B cell (primary cell): Measurements from ENCODE around the gene SLC51B. TPM values are rescaled to one million over a fixed set of nuclear protein-coding genes. Genes with fewer than 3 reads are reported as not detected.

Experiments used
- ATAC-seq: fragments of 200-7000 bp; cut with Tn5 transposase; one replicate; pipeline ENCODE4 v1.10.0; 2021; ENCODE audit warnings: low read depth, mild to moderate bottlenecking, moderate number of reproducible peaks, moderate library complexity
- CTCF ChIA-PET: fragments of 350-600 bp; sonication (Branson Sonifier 250); formaldehyde crosslinking; loops from one replicate; lab custom pipeline; 2021; ENCODE audit warnings: antibody characterized with exemption, inconsistent platforms; lab: Charles Lee
- POLR2A ChIA-PET: fragments of 350-600 bp; sonication (Branson Sonifier 250); formaldehyde crosslinking; loops from one replicate; lab custom pipeline; 2021; ENCODE audit warnings: antibody characterized with exemption; lab: Charles Lee
- DNase-seq: peaks from one replicate; pipeline ENCODE4 v3.0.0; 2013
- H2AFZ ChIP-seq: 2 replicates; pipeline ENCODE4 v1.6.1; 2012; ENCODE audit warnings: mild to moderate bottlenecking, low read depth, low read length; ENCODE audit not compliant: insufficient read depth, poor library complexity, severe bottlenecking
- H3K27ac ChIP-seq, 2 donors: 1 replicate in 1 of 2; 2 replicates in 1 of 2; pipeline ENCODE4 v1.5.1; 2012 to 2013; ENCODE audit warnings: low read length in 2 of 2, mild to moderate bottlenecking in 2 of 2, moderate library complexity in 1 of 2
- H3K27me3 ChIP-seq, 4 experiments: fragments of 200-600 bp in 1 of 4; sonication (generic) in 1 of 4; replicated peaks in 1 of 4; 1 replicate in 2 of 4; 2 replicates in 2 of 4; pipeline versions ENCODE4 v1.6.1 to v1.7.0; 2013 to 2016; ENCODE audit warnings: low read length in 3 of 4, mild to moderate bottlenecking in 2 of 4, mixed read lengths in 1 of 4, moderate library complexity in 1 of 4; ENCODE audit not compliant: insufficient read depth in 4 of 4, control insufficient read depth in 3 of 4; ENCODE audit errors: control extremely low read depth in 1 of 4
- H3K36me3 ChIP-seq, 2 experiments: replicated peaks in 1 of 2; 1 replicate in 1 of 2; 2 replicates in 1 of 2; pipeline versions ENCODE4 v1.6.1 to v1.7.1; 2013; ENCODE audit warnings: low read length in 1 of 2; ENCODE audit not compliant: insufficient read depth in 2 of 2, control insufficient read depth in 1 of 2; ENCODE audit errors: control extremely low read depth in 1 of 2, extremely low read depth in 1 of 2
- H3K4me1 ChIP-seq, 2 donors: fragments of 200-600 bp in 1 of 2; sonication (generic) in 1 of 2; 1 replicate in 1 of 2; 2 replicates in 1 of 2; pipeline versions ENCODE4 v1.5.1 to v1.6.1; 2013 to 2017; ENCODE audit warnings: low read length in 2 of 2; ENCODE audit not compliant: control insufficient read depth in 2 of 2, insufficient read depth in 2 of 2
- H3K4me2 ChIP-seq: replicated peaks from 2 replicates; pipeline ENCODE3; 2012; ENCODE audit warnings: mild to moderate bottlenecking, low read depth, low read length; ENCODE audit not compliant: poor library complexity, severe bottlenecking
- H3K4me3 ChIP-seq, 5 experiments: fragments of 200-600 bp in 1 of 5; sonication (generic) in 1 of 5; 1 replicate in 3 of 5; 2 replicates in 2 of 5; pipeline versions ENCODE4 v1.5.1 to v1.7.0; 2011 to 2016; ENCODE audit warnings: low read length in 4 of 5, mild to moderate bottlenecking in 4 of 5, low read depth in 2 of 5, control low read depth in 1 of 5, moderate library complexity in 1 of 5; ENCODE audit not compliant: insufficient read depth in 1 of 5; ENCODE audit errors: control extremely low read depth in 1 of 5, extremely low read depth in 1 of 5
- H3K79me2 ChIP-seq: fragments of 200-600 bp; sonication (generic); one replicate; pipeline ENCODE4 v1.6.0; 2016; ENCODE audit warnings: low read length; ENCODE audit not compliant: control insufficient read depth, insufficient read depth
- H3K9ac ChIP-seq: fragments of 200-600 bp; sonication (generic); 2 replicates; pipeline ENCODE4 v1.6.1; 2017; ENCODE audit warnings: mild to moderate bottlenecking, low read length, moderate library complexity
- H3K9me3 ChIP-seq, 3 donors: one replicate each; pipeline versions ENCODE4 v1.6.1 to v1.7.1; 2013; ENCODE audit warnings: low read length in 2 of 3; ENCODE audit not compliant: control insufficient read depth in 2 of 3, insufficient read depth in 1 of 3; ENCODE audit errors: control extremely low read depth in 1 of 3
- H4K20me1 ChIP-seq: 2 replicates; pipeline ENCODE4 v1.6.0; 2012; ENCODE audit warnings: mild to moderate bottlenecking, low read length; ENCODE audit not compliant: insufficient read depth, control insufficient read depth, poor library complexity, severe bottlenecking
- H3K27ac Mint-ChIP-seq: one replicate; pipeline ENCODE4 v1.8.0; 2021; ENCODE audit warnings: mixed read lengths
- H3K27me3 Mint-ChIP-seq: one replicate; pipeline ENCODE4 v1.8.0; 2021; ENCODE audit warnings: mixed read lengths
- H3K4me1 Mint-ChIP-seq: one replicate; pipeline ENCODE4 v1.8.0; 2021; ENCODE audit warnings: mixed read lengths
- H3K4me3 Mint-ChIP-seq: one replicate; pipeline ENCODE4 v1.8.0; 2021; ENCODE audit warnings: mixed read lengths
- H3K9me3 Mint-ChIP-seq: one replicate; pipeline ENCODE4 v1.8.0; 2022; ENCODE audit warnings: mixed read lengths; ENCODE audit not compliant: insufficient read depth
- CTCF ChIP-seq: fragments of 200-600 bp; IDR thresholded peaks from one replicate; pipeline ENCODE4 v1.8.0; 2022; ENCODE audit warnings: antibody characterized with exemption, mild to moderate bottlenecking
- EZH2 ChIP-seq: IDR thresholded peaks from 2 replicates; pipeline ENCODE4 v1.6.1; 2012; ENCODE audit warnings: borderline replicate concordance, low read depth, mild to moderate bottlenecking, moderate library complexity, low read length; ENCODE audit not compliant: insufficient read depth, poor library complexity, severe bottlenecking
- WGBS: methylation state at CpG from one replicate; pipeline ENCODE4 v1.1.5; 2013; ENCODE audit warnings: missing lambda C conversion rate; ENCODE audit not compliant: insufficient coverage; 5-methylcytosine and 5-hydroxymethylcytosine counted together
- intact Hi-C: fragments of 100-400 bp; cut with micrococcal nuclease; formaldehyde crosslinking; loops from one replicate; pipeline ENCODE4 v1.10.0; 2022
- polyA plus RNA-seq: library from polyadenylated mRNA; depleted of rRNA; stranded (reverse); fragments of >200 nt; gene quantifications from 2 replicates; pipeline ENCODE4 v1.2.3, GENCODE V29; 2012
- total RNA-seq, 2 donors: library from RNA; stranded (reverse); fragments of 120-200 nt in 1 of 2; gene quantifications; 1 replicate in 1 of 2; 2 replicates in 1 of 2; pipeline versions ENCODE4 v1.2.3 to v1.2.4, GENCODE V29; 2013 to 2022

Gene SLC51B
- total and polyA plus RNA-seq, 2 donors (not counting 1 experiment from before 2014, with no cell fraction given): not detected

GRCh38 chr15:65086680-65087111 is 41.5 kb downstream of the SLC51B start:
- DNase-seq (no peak), ATAC-seq (no peak)
- no peaks in the 10 kb centered on the region for H3K4me1 ChIP-seq
- Mint-ChIP-seq H3K4me1 (no peaks in the 10 kb centered on the region), H3K27me3 (peaks cover 26% of the 10 kb centered on the region), H3K4me3 (no peak overlapping the region), H3K27ac (no peak overlapping the region), H3K9me3 (no peaks in the 10 kb centered on the region)
- intact Hi-C loops: no loop called here
- H3K27me3 ChIP-seq: peaks cover 0 to 23% (median 5%) of the 10 kb centered on the region in 4 experiments
- CTCF ChIA-PET: interaction anchor here (0.8 to 1.5 kb wide), 3 partner anchors 8 to 53 kb away, joined by 3 to 8 read pairs (median 5); partner anchors contain the start of gene KBTBD13
- H4K20me1 ChIP-seq: no peaks in the 10 kb centered on the region
- no peaks in the 10 kb centered on the region for H3K36me3 ChIP-seq
- H3K4me2 ChIP-seq: no peak overlapping the region
- WGBS: 74% methylated on average over 6 of the region's 6 CpGs
- no peak overlapping the region for H3K9ac ChIP-seq
- H3K4me3 ChIP-seq: no peak overlapping the region
- no peaks in the 10 kb centered on the region for H3K79me2 ChIP-seq
- H2AFZ ChIP-seq: no peak overlapping the region
- POLR2A ChIA-PET: no interaction called here
- H3K27ac ChIP-seq: no peak overlapping the region
- TF ChIP-seq CTCF: no peak
- TF ChIP-seq EZH2: no peak
- H3K9me3 ChIP-seq: no peaks in the 10 kb centered on the region

DNA sequence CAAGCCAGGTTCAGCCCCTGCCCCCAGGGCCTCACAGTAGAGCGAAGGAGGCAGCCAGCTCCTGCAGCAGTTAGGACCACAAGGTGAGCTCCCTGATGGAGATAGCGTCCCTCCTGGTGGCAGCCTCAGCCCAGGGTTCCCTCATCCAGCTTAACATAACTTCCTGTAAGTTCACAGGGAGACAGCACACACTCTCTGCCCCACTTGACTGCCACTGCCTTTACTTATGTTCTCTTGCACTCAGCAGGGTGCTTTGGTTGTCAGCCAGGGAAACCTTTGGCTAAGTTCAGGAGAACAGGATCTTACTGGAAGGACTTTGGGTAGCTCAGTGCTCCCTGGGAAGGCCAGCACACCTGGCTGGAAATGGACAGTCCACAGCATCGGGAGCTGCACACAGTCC is 42.2 kb downstream of the SLC51B start:
- Mint-ChIP-seq H3K4me1 (no peaks in the 10 kb centered on the region), H3K27ac (no peak overlapping the region), H3K4me3 (no peak overlapping the region), H3K9me3 (no peaks in the 10 kb centered on the region), H3K27me3 (peaks cover 22% of the 10 kb centered on the region)
- Histone ChIP-seq H3K9me3 (no peaks in the 10 kb centered on the region), H3K4me2 (no peak overlapping the region), H3K9ac (no peak overlapping the region), H4K20me1 (no peaks in the 10 kb centered on the region), H3K36me3 (no peaks in the 10 kb centered on the region), H2AFZ (no peak overlapping the region), H3K27me3 (peaks cover 0 to 16% (median 4%) of the 10 kb centered on the region in 4 experiments), H3K27ac (no peak overlapping the region), H3K4me1 (no peaks in the 10 kb centered on the region), H3K4me3 (no peak overlapping the region), H3K79me2 (no peaks in the 10 kb centered on the region)
- ATAC-seq (no peak), DNase-seq (no peak)
- intact Hi-C loops: no loop called here
- TF ChIP-seq CTCF (no peak), EZH2 (no peak)
- CTCF ChIA-PET: interaction anchor here (0.8 to 1.5 kb wide), 3 partner anchors 9 to 54 kb away, joined by 3 to 8 read pairs (median 5); partner anchors contain the start of gene KBTBD13
- POLR2A ChIA-PET: no interaction called here
- 86% methylated on average over 3 of the region's 3 CpGs for WGBS
